H1 (cell line): ENCODE measurements around the gene PTPRR. TPM values are rescaled to one million over a fixed set of nuclear protein-coding genes. Genes with fewer than 3 reads are reported as not detected.

Experiments used
- CTCF ChIA-PET: fragments of 300-600 bp; sonication (Branson Sonifier 250); formaldehyde crosslinking; loops from one replicate; lab custom pipeline; 2021; ENCODE audit not compliant: partially characterized antibody; lab: Charles Lee
- POLR2A ChIA-PET: fragments of 300-600 bp; sonication (Branson Sonifier 250); formaldehyde crosslinking; loops from one replicate; lab custom pipeline; 2021; ENCODE audit warnings: inconsistent platforms; ENCODE audit not compliant: partially characterized antibody; lab: Charles Lee
- DNase-seq, 2 experiments: peaks; one replicate each; pipeline versions ENCODE4 v3.0.0 to v3.0.0-alpha.2; 2010 to 2022; ENCODE audit warnings: low spot score in 2 of 2, low read depth in 1 of 2, mixed read lengths in 1 of 2
- FAIRE-seq: peaks from 2 replicates; lab custom pipeline; 2011; peaks lifted over from hg19 to GRCh38; lab: Jason Lieb, UNC
- H2AFZ ChIP-seq: 2 replicates; pipeline ENCODE4 v1.8.1; 2012; ENCODE audit warnings: low read length, inconsistent platforms
- H2AK5ac ChIP-seq: 2 replicates; pipeline ENCODE4 v1.6.1; 2013; ENCODE audit warnings: low read depth, low read length
- H2BK120ac ChIP-seq: replicated peaks from 2 replicates; pipeline ENCODE3; 2013; ENCODE audit warnings: low read depth, low read length, inconsistent platforms
- H2BK12ac ChIP-seq: 2 replicates; pipeline ENCODE4 v1.6.1; 2013; ENCODE audit warnings: low read depth, low read length
- H2BK15ac ChIP-seq: 2 replicates; pipeline ENCODE4 v1.6.1; 2013; ENCODE audit warnings: low read length
- H2BK20ac ChIP-seq: 2 replicates; pipeline ENCODE4 v1.6.1; 2013; ENCODE audit warnings: low read length
- H2BK5ac ChIP-seq: 2 replicates; pipeline ENCODE4 v1.6.1; 2013; ENCODE audit warnings: low read depth, low read length
- H3K14ac ChIP-seq: 2 replicates; pipeline ENCODE4 v1.6.1; 2013; ENCODE audit warnings: inconsistent platforms; ENCODE audit not compliant: insufficient read length
- H3K18ac ChIP-seq: 2 replicates; pipeline ENCODE4 v1.6.1; 2013; ENCODE audit warnings: low read length; ENCODE audit errors: extremely low read depth
- H3K23ac ChIP-seq: 2 replicates; pipeline ENCODE4 v1.6.1; 2013; ENCODE audit warnings: inconsistent platforms; ENCODE audit not compliant: insufficient read length
- H3K23me2 ChIP-seq: 2 replicates; pipeline ENCODE4 v1.6.1; 2013; ENCODE audit warnings: low read depth, low read length
- H3K27ac ChIP-seq: 2 replicates; pipeline ENCODE4 v1.6.1; 2011; ENCODE audit warnings: low read depth, low read length, inconsistent platforms
- H3K27me3 ChIP-seq, 4 experiments: replicated peaks in 1 of 4; 1 replicate in 1 of 4; 2 replicates in 3 of 4; pipeline versions ENCODE4 v1.6.1 to v1.8.1; 2011 to 2013; ENCODE audit warnings: low read length in 3 of 4, mild to moderate bottlenecking in 3 of 4, inconsistent platforms in 2 of 4, mixed read lengths in 2 of 4, moderate library complexity in 1 of 4; ENCODE audit not compliant: control insufficient read depth in 3 of 4, insufficient read depth in 3 of 4; ENCODE audit errors: extremely low read depth in 1 of 4
- H3K36me3 ChIP-seq, 4 experiments: 2 replicates each; pipeline versions ENCODE4 v1.6.1 to v1.8.1; 2011 to 2013; ENCODE audit warnings: mild to moderate bottlenecking in 4 of 4, low read length in 3 of 4, moderate library complexity in 2 of 4, control low read depth in 1 of 4, inconsistent platforms in 1 of 4; ENCODE audit not compliant: insufficient read depth in 4 of 4, control insufficient read depth in 2 of 4
- H3K4ac ChIP-seq: replicated peaks from 2 replicates; pipeline ENCODE3; 2013; ENCODE audit warnings: low read length, low read depth, mixed read lengths, inconsistent platforms; ENCODE audit not compliant: insufficient read length
- H3K4me1 ChIP-seq, 4 experiments: replicated peaks in 1 of 4; 1 replicate in 1 of 4; 2 replicates in 3 of 4; pipeline versions ENCODE4 v1.6.1 to v1.8.1; 2011 to 2013; ENCODE audit warnings: low read length in 3 of 4, inconsistent platforms in 2 of 4, mixed read lengths in 1 of 4; ENCODE audit not compliant: insufficient read depth in 4 of 4, control insufficient read depth in 3 of 4
- H3K4me2 ChIP-seq, 2 experiments: 2 replicates each; pipeline versions ENCODE4 v1.6.1 to v1.8.1; 2011 to 2013; ENCODE audit warnings: low read depth in 2 of 2, low read length in 2 of 2, control low read depth in 1 of 2, inconsistent platforms in 1 of 2, mild to moderate bottlenecking in 1 of 2; ENCODE audit not compliant: insufficient read depth in 1 of 2
- H3K4me3 ChIP-seq, 4 experiments: fragments of 200-600, 300-600 bp in 1 of 4; sonication (generic), shearing (Covaris generic), sonication (Bioruptor Twin) in 1 of 4; 2 replicates each; pipeline versions ENCODE4 v1.5.1 to v1.8.1; 2011 to 2016; ENCODE audit warnings: low read length in 4 of 4, low read depth in 3 of 4, control low read depth in 2 of 4, inconsistent platforms in 2 of 4, mild to moderate bottlenecking in 2 of 4, mixed read lengths in 1 of 4, moderate library complexity in 1 of 4; ENCODE audit not compliant: insufficient read depth in 2 of 4; ENCODE audit errors: extremely low read depth in 1 of 4
- H3K56ac ChIP-seq: replicated peaks from 2 replicates; pipeline ENCODE3; 2013; ENCODE audit warnings: low read depth, mild to moderate bottlenecking, mixed read lengths, low read length, inconsistent platforms; ENCODE audit not compliant: insufficient read length
- H3K79me1 ChIP-seq: 2 replicates; pipeline ENCODE4 v1.6.1; 2013; ENCODE audit warnings: low read depth, low read length, control low read depth
- H3K79me2 ChIP-seq, 2 experiments: 2 replicates each; pipeline versions ENCODE4 v1.6.1 to v1.8.1; 2012 to 2013; ENCODE audit warnings: low read length in 2 of 2, mild to moderate bottlenecking in 2 of 2, inconsistent platforms in 1 of 2; ENCODE audit not compliant: insufficient read depth in 2 of 2, control insufficient read depth in 1 of 2
- H3K9ac ChIP-seq, 4 experiments: replicated peaks in 1 of 4; 1 replicate in 1 of 4; 2 replicates in 3 of 4; pipeline versions ENCODE4 v1.6.1 to v1.8.1; 2011 to 2013; ENCODE audit warnings: low read depth in 3 of 4, low read length in 3 of 4, control low read depth in 2 of 4, mild to moderate bottlenecking in 2 of 4, moderate library complexity in 2 of 4, inconsistent platforms in 1 of 4; ENCODE audit errors: extremely low read depth in 1 of 4
- H3K9me3 ChIP-seq, 2 experiments: 2 replicates each; pipeline versions ENCODE4 v1.6.1 to v1.8.1; 2012 to 2013; ENCODE audit warnings: mild to moderate bottlenecking in 2 of 2, moderate library complexity in 2 of 2, control low read depth in 1 of 2, inconsistent platforms in 1 of 2, low read depth in 1 of 2, low read length in 1 of 2, mixed read lengths in 1 of 2; ENCODE audit not compliant: insufficient read depth in 2 of 2
- H4K20me1 ChIP-seq, 2 experiments: replicated peaks in 1 of 2; 2 replicates each; pipeline versions ENCODE3 to v1.8.1; 2011 to 2013; ENCODE audit warnings: inconsistent platforms in 2 of 2, low read length in 2 of 2, mild to moderate bottlenecking in 1 of 2; ENCODE audit not compliant: insufficient read depth in 2 of 2, control insufficient read depth in 1 of 2
- H4K5ac ChIP-seq: 2 replicates; pipeline ENCODE4 v1.6.1; 2013; ENCODE audit warnings: low read length, low read depth, mixed read lengths, inconsistent platforms; ENCODE audit not compliant: insufficient read length
- H4K8ac ChIP-seq: 2 replicates; pipeline ENCODE4 v1.8.0; 2013; ENCODE audit warnings: mild to moderate bottlenecking, moderate library complexity, low read length, inconsistent platforms; ENCODE audit not compliant: insufficient read depth; ENCODE audit errors: extremely low read depth
- H4K91ac ChIP-seq: replicated peaks from 2 replicates; pipeline ENCODE3; 2013; ENCODE audit warnings: low read length, mixed read lengths, inconsistent platforms; ENCODE audit not compliant: insufficient read length
- MAFK ChIP-seq: IDR thresholded peaks from 2 replicates; pipeline ENCODE4 v1.6.1; 2012; ENCODE audit warnings: low read depth, mild to moderate bottlenecking, improper control_type of control experiment, low read length
- SRF ChIP-seq: IDR thresholded peaks from 2 replicates; pipeline ENCODE4 v1.6.1; 2011; ENCODE audit warnings: mild to moderate bottlenecking, low read depth, low read length, moderate library complexity
- YY1 ChIP-seq: IDR thresholded peaks from 2 replicates; pipeline ENCODE4 v1.6.1; 2011; ENCODE audit warnings: low read depth, mild to moderate bottlenecking, low read length
- WGBS, 2 experiments: shearing (Covaris generic) in 1 of 2; methylation state at CpG; one replicate each; pipeline versions ENCODE4 v1.1.6 to v1.1.7; 2013 to 2015; ENCODE audit warnings: low lambda C conversion rate in 2 of 2, mixed read lengths in 2 of 2, inconsistent platforms in 1 of 2, low coverage in 1 of 2, missing lambda C conversion rate in 1 of 2; ENCODE audit not compliant: insufficient replicate concordance in 2 of 2, insufficient coverage in 1 of 2, insufficient read length in 1 of 2; ENCODE audit errors: extremely low coverage in 1 of 2, missing lambda C conversion rate in 1 of 2; 5-methylcytosine and 5-hydroxymethylcytosine counted together
- polyA plus RNA-seq, 7 experiments: library from polyadenylated mRNA; depleted of rRNA in 3 of 7; stranded (reverse) in 5 of 7; unstranded in 2 of 7; fragments of >200 nt in 5 of 7; fragments of 200-250 nt in 2 of 7; gene quantifications; 1 replicate in 5 of 7; 2 replicates in 1 of 7; 4 replicates in 1 of 7; pipeline versions ENCODE4 v1.2.1 to v1.2.3, GENCODE V29; 2011 to 2013; ENCODE audit warnings: missing spikeins in 2 of 7, mixed read lengths in 2 of 7
- total RNA-seq: library from RNA; stranded (reverse); fragmentation: NEBNext Ultra II Directional; extraction: Animal tissue kit (Norgen Biotek cat#: 25700); gene quantifications from 2 replicates; pipeline ENCODE4 v1.2.1, GENCODE V29; 2021

PTPRR gene
- total and polyA plus RNA-seq, 2 of the 8 experiments (the other 6 are each of a cell fraction or from before 2014, with no cell fraction given): 0.07 to 0.35 TPM

DNA sequence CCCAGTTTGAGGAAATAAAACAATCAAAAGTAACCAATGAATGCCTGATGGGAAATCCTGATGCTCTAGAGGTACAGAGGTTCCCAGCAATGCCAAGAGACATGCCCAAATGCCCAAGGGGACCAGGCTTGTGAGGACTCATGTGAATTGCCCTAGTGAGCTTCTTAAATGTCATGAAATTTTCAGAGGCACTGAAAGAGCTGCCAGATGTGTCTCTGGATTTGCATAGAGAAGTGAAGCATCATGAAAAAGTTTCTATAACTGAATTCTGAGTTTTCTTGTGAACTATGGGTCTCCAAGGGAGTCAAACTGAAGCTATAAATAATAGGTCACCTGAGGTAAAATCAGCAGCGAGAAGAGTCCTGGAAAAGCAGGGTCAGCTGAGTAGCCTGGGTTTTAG lies 9.9 kb downstream of the PTPRR start:
- ChIA-PET CTCF (interaction anchor here (1.3 kb wide), 1 partner anchor 11 kb away, joined by 4 read pairs; no protein-coding TSS in a partner anchor), POLR2A (no interaction called here)
- no peak for TF ChIP-seq YY1
- no peak for TF ChIP-seq MAFK
- no peak for TF ChIP-seq SRF
- Histone ChIP-seq H3K79me2 (no peaks in the 10 kb centered on the region), H4K8ac (no peak overlapping the region), H3K23ac (no peak overlapping the region), H3K4me1 (peaks cover 0 to 3% (median under 1%) of the 10 kb centered on the region in 4 experiments; a peak in 1 of 7 replicates), H4K91ac (no peak overlapping the region), H2AFZ (no peak overlapping the region), H3K9me3 (no peaks in the 10 kb centered on the region), H2AK5ac (no peak overlapping the region), H3K27ac (no peak overlapping the region), H3K4me3 (no peak overlapping the region), H3K4me2 (no peak overlapping the region), H2BK15ac (no peak overlapping the region), H3K36me3 (no peaks in the 10 kb centered on the region), H2BK5ac (no peak overlapping the region), H3K4ac (no peak overlapping the region), H2BK20ac (no peak overlapping the region), H2BK120ac (no peak overlapping the region), H3K14ac (no peak overlapping the region), H3K79me1 (no peaks in the 10 kb centered on the region), H3K18ac (no peak overlapping the region), H2BK12ac (no peak overlapping the region), H3K27me3 (no peaks in the 10 kb centered on the region), H3K23me2 (no peaks in the 10 kb centered on the region), H4K20me1 (no peaks in the 10 kb centered on the region), H4K5ac (no peak overlapping the region), H3K56ac (no peak overlapping the region), H3K9ac (no peak overlapping the region)
- DNase-seq (no peak), FAIRE-seq (no peak)
- WGBS, 2 experiments: 91% methylated on average over 1 of the region's 1 CpG; no CpG with 5 or more reads in 1 of the 2 experiments
